Measurements from ENCODE around the gene LMNA.
"Not testable (repeated sequence)": the region's sequence is repeated elsewhere in the genome, so short reads cannot be mapped to it uniquely, and the experiment has no call there.

Gene LMNA

GRCh38 chr1:156104861-156105832, 9.4 kb upstream of the LMNA start:
- DNase-seq: peak; percentile 71

- DNase-seq: peak; percentile 77
Observed at GRCh38 chr1:156106624-156107488, 7.7 kb upstream of the LMNA start.

GRCh38 chr1:156108057-156108456, 6.5 kb upstream of the LMNA start:
- no peak for DNase-seq

- no peak for DNase-seq
Observed at GRCh38 chr1:156108664-156109241, 5.8 kb upstream of the LMNA start.

GRCh38 chr1:156110252-156110651, 4.3 kb upstream of the LMNA start:
- DNase-seq: no peak

GRCh38 chr1:156111355-156111962, 3.1 kb upstream of the LMNA start:
- no peak for DNase-seq

- DNase-seq: no peak
Observed at GRCh38 chr1:156112276-156113137, 2.0 kb upstream of the LMNA start.

GRCh38 chr1:156113282-156113950, 1.1 kb upstream of the LMNA start:
- peak; percentile 53 for DNase-seq

- DNase-seq: no peak
Observed at GRCh38 chr1:156114919-156115513, 505 bp downstream of the LMNA start.

GRCh38 chr1:156115514-156116374, 1.2 kb downstream of the LMNA start:
- DNase-seq: peak; percentile 72

- DNase-seq: not testable (repeated sequence)
Observed at GRCh38 chr1:156116731-156117130, 2.2 kb downstream of the LMNA start.

- no peak for DNase-seq
Observed at GRCh38 chr1:156117414-156118176, 3.1 kb downstream of the LMNA start.

- no peak for DNase-seq
Observed at GRCh38 chr1:156118177-156118868, 3.8 kb downstream of the LMNA start.

- DNase-seq: peak; percentile 86
Observed at GRCh38 chr1:156119503-156120209, 5.1 kb downstream of the LMNA start.

GRCh38 chr1:156120318-156120717, 5.8 kb downstream of the LMNA start:
- DNase-seq: no peak

- DNase-seq: not testable (repeated sequence)
Observed at GRCh38 chr1:156121005-156121404, 6.5 kb downstream of the LMNA start.

- DNase-seq: no peak
Observed at GRCh38 chr1:156121457-156121856, 6.9 kb downstream of the LMNA start.
